HG03045 (cell line): ENCODE data around the gene VPS29.

Experiments
- ATAC-seq: cut with Tn5 transposase; IDR thresholded peaks from one replicate; pipeline ENCODE4 v1.9.1; 2021; ENCODE audit warnings: mild to moderate bottlenecking, moderate library complexity; ENCODE audit not compliant: unreplicated experiment

VPS29 gene

DNA sequence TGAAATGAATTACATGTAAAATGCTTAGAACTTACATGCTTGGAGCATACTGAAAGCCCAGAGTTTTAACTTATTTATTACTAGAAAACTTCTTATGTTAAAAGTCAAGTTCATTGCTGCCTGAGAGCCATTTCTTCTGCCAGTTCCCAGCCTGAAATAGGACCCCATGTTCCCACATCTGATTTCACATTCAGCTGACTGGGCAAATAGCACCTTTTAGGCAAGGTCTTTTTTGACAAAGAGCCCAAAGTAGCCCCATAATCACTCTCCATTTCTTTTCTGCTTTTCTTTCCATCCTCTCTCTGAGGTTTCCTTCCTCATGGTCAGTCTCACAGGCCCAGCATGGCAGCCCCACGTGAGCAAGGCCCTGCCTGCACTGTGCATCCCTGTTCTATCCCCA, 50.6 kb downstream of the VPS29 start:
- ATAC-seq, result no peak

DNA sequence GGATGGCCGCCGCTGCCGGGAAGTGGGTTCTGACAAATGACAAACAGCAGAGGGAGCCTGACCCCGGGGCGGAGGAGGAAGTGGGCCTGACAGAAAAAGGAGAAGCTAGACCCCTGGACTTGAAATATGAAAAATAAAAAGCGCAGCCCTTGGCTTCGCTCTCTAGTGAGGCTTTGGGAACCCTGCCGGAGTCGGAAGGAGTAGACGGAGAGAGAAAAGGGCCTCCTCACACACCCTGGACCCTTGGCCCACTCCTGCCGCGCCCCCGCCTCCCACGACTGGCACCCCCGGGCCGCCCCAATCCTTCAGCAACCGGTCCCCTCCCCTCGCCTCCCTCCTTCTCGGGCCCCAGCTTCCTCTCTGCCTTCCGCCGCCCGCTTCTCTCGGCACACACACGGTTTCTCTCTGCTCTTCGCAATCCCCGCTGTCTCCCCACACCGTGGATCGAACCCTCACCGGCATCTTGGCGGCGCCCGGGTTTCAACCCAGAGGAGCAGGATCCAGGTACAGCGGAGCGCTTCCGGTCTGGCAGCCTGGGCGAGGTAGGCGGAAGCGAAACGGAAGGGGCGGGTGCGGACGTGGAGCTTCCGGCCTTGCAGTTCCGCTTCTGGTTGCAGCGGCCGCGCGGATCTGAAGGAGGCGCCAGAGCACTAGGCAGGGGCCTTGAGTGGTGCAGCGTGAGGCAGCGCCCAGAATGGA, 52.0 kb downstream of the VPS29 start, which contains the start of gene ARPC3:
Gene ARPC3 (minus strand): TSS at position 539 of the 699 bp plus-strand sequence. CDS start 77 bp downstream, at position 462.
- ATAC-seq, result peak; percentile 94

DNA sequence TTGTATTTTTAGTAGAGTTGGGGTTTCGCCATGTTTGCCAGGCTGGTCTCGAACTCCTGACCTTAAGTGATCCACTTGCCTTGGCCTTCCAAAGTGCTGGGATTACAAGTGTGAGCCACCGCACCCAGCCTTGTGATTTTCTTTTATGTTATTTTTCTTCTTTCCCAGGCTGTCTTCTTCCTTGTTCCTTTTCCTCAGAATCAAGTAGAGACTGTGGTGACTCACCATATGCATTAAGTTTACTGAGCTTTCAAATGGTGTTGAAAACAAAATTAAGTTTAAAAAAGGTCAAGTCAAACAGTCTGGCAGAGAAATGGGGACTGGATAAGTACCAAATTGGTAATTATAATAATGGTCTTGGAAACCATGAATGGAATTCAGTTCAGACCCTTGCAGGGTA, 57.5 kb downstream of the VPS29 start:
- no peak for ATAC-seq
